Measurements from ENCODE around the gene CLSTN2.

DNA sequence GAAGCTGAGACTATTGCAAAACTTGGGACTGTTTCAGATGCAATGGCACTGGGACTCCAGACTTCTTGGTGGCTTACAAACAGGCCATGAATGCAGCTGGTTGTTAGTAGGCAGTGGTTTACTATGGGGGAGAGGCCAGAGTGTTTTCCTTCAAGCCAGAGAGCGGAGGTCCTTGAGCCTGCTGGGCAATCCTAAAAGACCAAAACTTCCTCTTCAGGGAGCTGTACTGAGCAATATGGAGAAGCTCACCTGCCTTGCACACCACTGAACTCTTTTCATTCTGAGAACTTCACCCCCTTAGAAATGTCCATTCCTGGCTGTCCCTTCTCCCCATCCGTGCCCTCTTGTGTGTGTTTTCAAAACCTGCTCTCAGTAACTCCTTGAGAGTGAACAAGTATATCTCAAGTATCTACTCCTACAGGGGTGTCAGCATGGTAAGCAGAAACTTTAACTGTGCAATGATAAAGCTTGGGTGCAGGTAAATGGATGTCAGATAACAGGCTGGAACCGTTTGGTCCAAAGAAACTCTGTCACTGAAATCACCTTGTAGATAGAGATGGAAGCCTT, 213.9 kb downstream of the CLSTN2 start:
- TF ChIP-seq, protein P1, sequence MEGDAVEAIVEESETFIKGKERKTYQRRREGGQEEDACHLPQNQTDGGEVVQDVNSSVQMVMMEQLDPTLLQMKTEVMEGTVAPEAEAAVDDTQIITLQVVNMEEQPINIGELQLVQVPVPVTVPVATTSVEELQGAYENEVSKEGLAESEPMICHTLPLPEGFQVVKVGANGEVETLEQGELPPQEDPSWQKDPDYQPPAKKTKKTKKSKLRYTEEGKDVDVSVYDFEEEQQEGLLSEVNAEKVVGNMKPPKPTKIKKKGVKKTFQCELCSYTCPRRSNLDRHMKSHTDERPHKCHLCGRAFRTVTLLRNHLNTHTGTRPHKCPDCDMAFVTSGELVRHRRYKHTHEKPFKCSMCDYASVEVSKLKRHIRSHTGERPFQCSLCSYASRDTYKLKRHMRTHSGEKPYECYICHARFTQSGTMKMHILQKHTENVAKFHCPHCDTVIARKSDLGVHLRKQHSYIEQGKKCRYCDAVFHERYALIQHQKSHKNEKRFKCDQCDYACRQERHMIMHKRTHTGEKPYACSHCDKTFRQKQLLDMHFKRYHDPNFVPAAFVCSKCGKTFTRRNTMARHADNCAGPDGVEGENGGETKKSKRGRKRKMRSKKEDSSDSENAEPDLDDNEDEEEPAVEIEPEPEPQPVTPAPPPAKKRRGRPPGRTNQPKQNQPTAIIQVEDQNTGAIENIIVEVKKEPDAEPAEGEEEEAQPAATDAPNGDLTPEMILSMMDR (IDR thresholded peaks at IDR 0.05): no peak
- TF ChIP-seq POLR2A (IDR thresholded peaks at IDR 0.05): no peak
